HG03575 (cell line): ENCODE results near the gene SLC2A10.

ENCODE experiments used
- ATAC-seq: cut with Tn5 transposase; IDR thresholded peaks from one replicate; pipeline ENCODE4 v1.9.1; 2021; ENCODE audit not compliant: unreplicated experiment, insufficient number of reproducible peaks, low FRiP score; ENCODE audit errors: extremely low read depth

Gene SLC2A10

GRCh38 chr20:46757135-46757534 is 47.7 kb downstream of the SLC2A10 start:
- ATAC-seq: no peak

GRCh38 chr20:46757754-46758678 is 48.6 kb downstream of the SLC2A10 start:
- ATAC-seq: no peak

GRCh38 chr20:46758929-46759669 is 49.6 kb downstream of the SLC2A10 start:
- no peak for ATAC-seq

GRCh38 chr20:46761566-46761965 is 52.1 kb downstream of the SLC2A10 start:
- no peak for ATAC-seq

GRCh38 chr20:46764068-46764467 is 54.6 kb downstream of the SLC2A10 start:
- no peak for ATAC-seq

- no peak for ATAC-seq
Observed at GRCh38 chr20:46765506-46766120, 56.2 kb downstream of the SLC2A10 start.

- no peak for ATAC-seq
Observed at GRCh38 chr20:46767127-46767761, 57.8 kb downstream of the SLC2A10 start.

GRCh38 chr20:46770330-46771194 is 61.1 kb downstream of the SLC2A10 start:
- no peak for ATAC-seq

- no peak for ATAC-seq
Observed at GRCh38 chr20:46771195-46771588, 61.7 kb downstream of the SLC2A10 start.

GRCh38 chr20:46772901-46773300 is 63.5 kb downstream of the SLC2A10 start:
- no peak for ATAC-seq

- no peak for ATAC-seq
Observed at GRCh38 chr20:46773680-46774079, 64.2 kb downstream of the SLC2A10 start.

GRCh38 chr20:46774236-46774635 is 64.8 kb downstream of the SLC2A10 start:
- ATAC-seq: no peak

GRCh38 chr20:46774943-46775560 is 65.6 kb downstream of the SLC2A10 start:
- no peak for ATAC-seq

- ATAC-seq: no peak
Observed at GRCh38 chr20:46775806-46776205, 66.4 kb downstream of the SLC2A10 start.

- ATAC-seq: no peak
Observed at GRCh38 chr20:46777331-46777730, 67.9 kb downstream of the SLC2A10 start.

- no peak for ATAC-seq
Observed at GRCh38 chr20:46779831-46780230, 70.4 kb downstream of the SLC2A10 start.

- no peak for ATAC-seq
Observed at GRCh38 chr20:46784436-46785127, 75.1 kb downstream of the SLC2A10 start.
